HEK293 (cell line): ENCODE results near the gene RTN1.

Experiments
- ZNF324 ChIP-seq: fragments of 450-650 bp; formaldehyde crosslinking; IDR thresholded peaks from 2 replicates; pipeline ENCODE4 v1.5.1; 2016; ENCODE audit warnings: missing biosample characterization, missing genetic modification characterization
- ZNF561 ChIP-seq: fragments of 450-650 bp; IDR thresholded peaks from 2 replicates; pipeline ENCODE4 v1.5.1; 2018; ENCODE audit warnings: missing biosample characterization, missing genetic modification characterization, borderline replicate concordance
- ZNF768 ChIP-seq: fragments of 450-650 bp; formaldehyde crosslinking; IDR thresholded peaks from 2 replicates; pipeline ENCODE4 v1.5.1; 2018; ENCODE audit warnings: missing biosample characterization, mild to moderate bottlenecking, missing genetic modification characterization
- TF ChIP-seq, protein P1 (sequence below): fragments of 450-650 bp; formaldehyde crosslinking; IDR thresholded peaks from 2 replicates; pipeline ENCODE4 v1.5.1; 2016; ENCODE audit warnings: missing biosample characterization, missing genetic modification characterization

DNA sequence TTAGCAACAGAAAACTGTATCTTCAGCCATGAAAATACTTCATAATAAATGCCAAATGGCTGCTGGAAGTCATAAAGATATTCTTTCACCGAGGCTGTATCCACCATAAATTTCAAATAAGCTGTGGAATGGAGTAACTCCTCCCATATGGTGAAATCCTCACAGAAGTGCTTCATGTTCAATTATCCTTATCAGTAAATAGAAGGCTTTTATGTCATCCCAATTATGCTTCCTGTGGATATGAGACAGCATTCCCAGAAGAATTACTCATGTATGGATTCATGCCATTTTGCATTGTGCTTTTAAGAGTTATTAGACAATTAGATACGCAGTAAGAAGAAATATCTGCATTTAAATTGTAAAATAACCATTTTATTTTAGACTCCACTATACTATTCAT is 99.0 kb downstream of the RTN1 start:
- TF ChIP-seq, protein P1, sequence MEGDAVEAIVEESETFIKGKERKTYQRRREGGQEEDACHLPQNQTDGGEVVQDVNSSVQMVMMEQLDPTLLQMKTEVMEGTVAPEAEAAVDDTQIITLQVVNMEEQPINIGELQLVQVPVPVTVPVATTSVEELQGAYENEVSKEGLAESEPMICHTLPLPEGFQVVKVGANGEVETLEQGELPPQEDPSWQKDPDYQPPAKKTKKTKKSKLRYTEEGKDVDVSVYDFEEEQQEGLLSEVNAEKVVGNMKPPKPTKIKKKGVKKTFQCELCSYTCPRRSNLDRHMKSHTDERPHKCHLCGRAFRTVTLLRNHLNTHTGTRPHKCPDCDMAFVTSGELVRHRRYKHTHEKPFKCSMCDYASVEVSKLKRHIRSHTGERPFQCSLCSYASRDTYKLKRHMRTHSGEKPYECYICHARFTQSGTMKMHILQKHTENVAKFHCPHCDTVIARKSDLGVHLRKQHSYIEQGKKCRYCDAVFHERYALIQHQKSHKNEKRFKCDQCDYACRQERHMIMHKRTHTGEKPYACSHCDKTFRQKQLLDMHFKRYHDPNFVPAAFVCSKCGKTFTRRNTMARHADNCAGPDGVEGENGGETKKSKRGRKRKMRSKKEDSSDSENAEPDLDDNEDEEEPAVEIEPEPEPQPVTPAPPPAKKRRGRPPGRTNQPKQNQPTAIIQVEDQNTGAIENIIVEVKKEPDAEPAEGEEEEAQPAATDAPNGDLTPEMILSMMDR (tag by site-specific recombination) = no peak
- TF ChIP-seq ZNF768 (tag by site-specific recombination) (no peak), ZNF324 (tag by site-specific recombination) (no peak), ZNF561 (no peak)
